ENCODE data around the gene PAK2. TPM values are rescaled to one million over a fixed set of nuclear protein-coding genes. Genes with fewer than 3 reads are reported as not detected.

PAK2 gene
- total RNA-seq, 1 experiment from 2014 or later, result 32.6 TPM

DNA sequence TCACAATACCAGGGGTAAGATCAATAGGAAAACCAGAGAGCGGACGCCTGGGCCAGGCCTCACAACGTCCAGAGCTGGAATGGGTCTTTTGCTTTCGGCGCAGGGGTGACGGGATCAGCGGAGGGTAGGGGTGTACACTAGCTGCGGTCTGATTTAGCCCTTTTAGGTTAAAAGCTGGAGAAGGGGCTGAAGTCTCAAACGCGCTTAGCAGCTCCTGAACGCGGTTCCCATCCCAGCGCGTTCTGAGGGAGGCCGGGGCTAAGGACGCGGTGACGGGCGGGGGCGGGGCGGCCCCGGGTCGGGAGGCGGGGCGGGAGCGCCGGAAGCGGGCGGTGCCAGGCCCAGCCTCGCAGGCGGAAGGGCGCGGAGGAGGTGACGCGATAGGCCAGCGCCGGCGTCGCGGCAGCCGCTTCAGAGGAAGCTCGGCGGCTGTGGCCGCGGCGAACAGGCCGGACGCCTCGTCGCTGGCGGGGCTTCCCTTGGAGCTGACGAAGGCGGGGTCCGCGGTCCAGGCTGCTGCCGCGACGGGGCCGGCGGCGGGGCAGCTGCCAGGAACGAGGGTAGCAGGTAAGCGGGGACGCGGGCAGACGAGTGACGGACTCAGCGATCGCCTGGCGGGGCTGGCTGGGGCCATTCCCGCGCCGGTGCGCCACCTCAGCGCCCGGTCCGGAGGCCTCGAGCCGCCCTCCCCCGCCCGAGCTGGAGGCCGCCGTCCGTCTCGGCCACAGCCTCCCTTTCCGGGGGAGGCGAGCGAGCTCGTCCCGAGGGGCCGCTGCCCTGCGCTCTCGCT lies 128.0 kb downstream of the PAK2 start, which contains the start of gene SENP5:
Gene SENP5, plus strand, starts transcription at position 414 of the 790 bp plus-strand sequence. CDS start 17,262 bp downstream, outside the sequence.
- Histone ChIP-seq H3K4me1 (ENCODE audit: insufficient read depth, low read length) (peaks cover 10% of the 10 kb centered on the region), H3K4me2 (ENCODE audit: low read length) (peak within 1 kb of the TSS; percentile 89), H3K4me3 (ENCODE audit: low read length) (peak within 1 kb of the TSS; percentile 97), H3K36me3 (ENCODE audit: low read depth, low read length) (peaks cover 4% of the 10 kb centered on the region; the same call in 1 of the 2 replicates), H3K79me2 (ENCODE audit: low read length) (peaks cover 50% of the 10 kb centered on the region), H3K27ac (ENCODE audit: low read length) (0 out of 2 replicates have a peak within 1 kb of the TSS, but pooled peaks have one; percentile 24), H3K9me3 (ENCODE audit: low read length) (no peaks in the 10 kb centered on the region), H2AFZ (ENCODE audit: low read length) (peak within 1 kb of the TSS; percentile 89), H4K20me1 (ENCODE audit: low read length) (peaks cover 28% of the 10 kb centered on the region), H3K9me2 (replicated peaks; ENCODE audit: low read length) (no peaks in the 10 kb centered on the region), H3K9ac (ENCODE audit: low read length) (peak within 1 kb of the TSS; percentile 93), H3K27me3 (ENCODE audit: low read length) (no peaks in the 10 kb centered on the region), H3F3A (ENCODE audit: low read length, unreplicated experiment) (no peaks in the 10 kb centered on the region)
- TF ChIP-seq EZH2 (IDR thresholded peaks at IDR 0.05; ENCODE audit: low read length, unreplicated experiment), result no peak
- TF ChIP-seq, protein P1, sequence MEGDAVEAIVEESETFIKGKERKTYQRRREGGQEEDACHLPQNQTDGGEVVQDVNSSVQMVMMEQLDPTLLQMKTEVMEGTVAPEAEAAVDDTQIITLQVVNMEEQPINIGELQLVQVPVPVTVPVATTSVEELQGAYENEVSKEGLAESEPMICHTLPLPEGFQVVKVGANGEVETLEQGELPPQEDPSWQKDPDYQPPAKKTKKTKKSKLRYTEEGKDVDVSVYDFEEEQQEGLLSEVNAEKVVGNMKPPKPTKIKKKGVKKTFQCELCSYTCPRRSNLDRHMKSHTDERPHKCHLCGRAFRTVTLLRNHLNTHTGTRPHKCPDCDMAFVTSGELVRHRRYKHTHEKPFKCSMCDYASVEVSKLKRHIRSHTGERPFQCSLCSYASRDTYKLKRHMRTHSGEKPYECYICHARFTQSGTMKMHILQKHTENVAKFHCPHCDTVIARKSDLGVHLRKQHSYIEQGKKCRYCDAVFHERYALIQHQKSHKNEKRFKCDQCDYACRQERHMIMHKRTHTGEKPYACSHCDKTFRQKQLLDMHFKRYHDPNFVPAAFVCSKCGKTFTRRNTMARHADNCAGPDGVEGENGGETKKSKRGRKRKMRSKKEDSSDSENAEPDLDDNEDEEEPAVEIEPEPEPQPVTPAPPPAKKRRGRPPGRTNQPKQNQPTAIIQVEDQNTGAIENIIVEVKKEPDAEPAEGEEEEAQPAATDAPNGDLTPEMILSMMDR (conservative IDR thresholded peaks at IDR 0.05; ENCODE audit: low read depth, low read length), result no peak
- no peak for TF ChIP-seq EZH2phosphoT487 (IDR thresholded peaks at IDR 0.05; ENCODE audit: borderline replicate concordance, low read length)
- POLR2A ChIA-PET (ENCODE audit: unreplicated experiment), result interaction anchor here (0.5 to 1.2 kb wide), 10 partner anchors 8 to 633 kb away, joined by 3 to 15 read pairs (median 6); partner anchors contain the start of genes CEP19, NCBP2 and PIGX
- no TSS peak for BruUV-seq (replicated peaks)
- DNase-seq (peak; percentile 91), ATAC-seq (peak; percentile 95)
- CTCF ChIA-PET, result interaction anchor here (0.6 kb wide), 2 partner anchors 96 to 184 kb away, joined by 3 to 4 read pairs; no protein-coding TSS in a partner anchor
- intact Hi-C loops (cut with micrococcal nuclease), result no loop called here

DNA sequence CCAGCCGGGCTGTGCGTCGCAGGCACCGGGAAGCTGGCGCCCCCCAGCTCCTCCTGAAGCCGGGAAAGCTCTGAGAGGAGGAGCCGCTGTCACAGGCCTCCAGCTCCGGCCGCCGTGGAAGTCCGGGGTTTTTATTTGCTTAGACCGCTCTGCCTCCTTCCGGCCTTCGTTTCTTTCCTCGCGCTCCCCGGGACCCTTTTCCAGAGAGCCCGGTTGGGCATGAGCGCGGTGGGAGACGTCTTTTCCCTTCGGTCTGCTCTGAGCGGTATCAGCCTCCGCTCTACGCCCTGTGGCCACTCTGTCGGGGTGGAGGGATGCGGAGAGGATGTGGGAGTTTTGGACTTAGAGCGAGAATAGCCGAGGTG lies 128.6 kb downstream of the PAK2 start:
- ChIA-PET POLR2A (ENCODE audit: unreplicated experiment) (interaction anchor here (0.5 to 1.2 kb wide), 2 partner anchors 156 to 299 kb away, joined by 3 to 13 read pairs; partner anchors contain the start of genes CEP19 and PIGX), CTCF (interaction anchor here (0.6 kb wide), 2 partner anchors 95 to 184 kb away, joined by 3 to 4 read pairs; no protein-coding TSS in a partner anchor)
- peak overlapping the region; percentile 97 for H3K4me3 ChIP-seq (ENCODE audit: low read length)
- no peak overlapping the region for H3K27ac ChIP-seq (ENCODE audit: low read length)
- H3F3A ChIP-seq (ENCODE audit: low read length, unreplicated experiment), result no peaks in the 10 kb centered on the region
- H3K27me3 ChIP-seq (ENCODE audit: low read length), result no peaks in the 10 kb centered on the region
- H3K36me3 ChIP-seq (ENCODE audit: low read depth, low read length), result peaks cover 4% of the 10 kb centered on the region; the same call in 1 of the 2 replicates
- H3K9ac ChIP-seq (ENCODE audit: low read length), result peak overlapping the region; percentile 93
- peaks cover 10% of the 10 kb centered on the region for H3K4me1 ChIP-seq (ENCODE audit: insufficient read depth, low read length)
- ATAC-seq (peak; percentile 45), DNase-seq (peak; percentile 10)
- TF ChIP-seq EZH2phosphoT487 (IDR thresholded peaks at IDR 0.05; ENCODE audit: borderline replicate concordance, low read length), result no peak
- TF ChIP-seq EZH2 (IDR thresholded peaks at IDR 0.05; ENCODE audit: low read length, unreplicated experiment), result no peak
- TF ChIP-seq, protein P1 (conservative IDR thresholded peaks at IDR 0.05; ENCODE audit: low read depth, low read length), result no peak; the same call in 1 of the 2 replicates
- no peaks in the 10 kb centered on the region for H3K9me3 ChIP-seq (ENCODE audit: low read length)
- no peaks in the 10 kb centered on the region for H3K9me2 ChIP-seq (replicated peaks; ENCODE audit: low read length)
- intact Hi-C loops (cut with micrococcal nuclease), result no loop called here
- peak overlapping the region; percentile 89 for H3K4me2 ChIP-seq (ENCODE audit: low read length)
- peaks cover 56% of the 10 kb centered on the region for H3K79me2 ChIP-seq (ENCODE audit: low read length)
- peak overlapping the region; percentile 89 for H2AFZ ChIP-seq (ENCODE audit: low read length)
- peaks cover 29% of the 10 kb centered on the region for H4K20me1 ChIP-seq (ENCODE audit: low read length)
- no TSS peak for BruUV-seq (replicated peaks)
